H1 (cell line): ENCODE results near the gene ZNF775.

Experiments
- CHD2 ChIP-seq: IDR thresholded peaks from 2 replicates; pipeline ENCODE4 v1.6.1; 2012; ENCODE audit warnings: low read length, improper control_type of control experiment
- EP300 ChIP-seq, 2 experiments: IDR thresholded peaks; 1 replicate in 1 of 2; 2 replicates in 1 of 2; pipeline ENCODE4 v1.6.1; 2011 to 2012; ENCODE audit warnings: low read depth in 2 of 2, low read length in 2 of 2, mild to moderate bottlenecking in 2 of 2, borderline replicate concordance in 1 of 2, inconsistent platforms in 1 of 2, moderate library complexity in 1 of 2
- EZH2 ChIP-seq: fragments of 200-600 bp; sonication (generic); IDR thresholded peaks from 2 replicates; pipeline ENCODE4 v1.7.1; 2012; ENCODE audit warnings: low read depth, mild to moderate bottlenecking, moderate library complexity, low read length, inconsistent platforms; ENCODE audit not compliant: severe bottlenecking
- JUND ChIP-seq: IDR thresholded peaks from 2 replicates; pipeline ENCODE4 v1.6.1; 2011; ENCODE audit warnings: mild to moderate bottlenecking, improper control_type of control experiment, low read length
- NRF1 ChIP-seq: IDR thresholded peaks from 2 replicates; pipeline ENCODE4 v1.6.1; 2011; ENCODE audit warnings: mild to moderate bottlenecking, low read depth, low read length, improper control_type of control experiment
- POLR2A ChIP-seq, 2 experiments: IDR thresholded peaks; 1 replicate in 1 of 2; 2 replicates in 1 of 2; pipeline ENCODE4 v1.6.1; 2011; ENCODE audit warnings: low read depth in 2 of 2, low read length in 2 of 2, mild to moderate bottlenecking in 2 of 2; ENCODE audit errors: control extremely low read depth in 1 of 2
- TBP ChIP-seq: IDR thresholded peaks from 2 replicates; pipeline ENCODE4 v1.6.1; 2011; ENCODE audit warnings: low read depth, low read length, improper control_type of control experiment
- TF ChIP-seq, protein P1 (sequence below): IDR thresholded peaks from 2 replicates; pipeline ENCODE4 v1.6.1; 2011; ENCODE audit warnings: low read length, improper control_type of control experiment
- TF ChIP-seq, protein P2 (sequence below), 3 experiments: IDR thresholded peaks; 1 replicate in 2 of 3; 2 replicates in 1 of 3; pipeline versions ENCODE4 v1.5.1 to v1.6.1; 2011; ENCODE audit warnings: low read length in 3 of 3, mild to moderate bottlenecking in 3 of 3, inconsistent platforms in 2 of 3, low read depth in 1 of 3, moderate library complexity in 1 of 3; ENCODE audit not compliant: insufficient read depth in 1 of 3; ENCODE audit errors: control extremely low read depth in 1 of 3
- TF ChIP-seq, protein P3 (sequence below): IDR thresholded peaks from 2 replicates; pipeline ENCODE4 v1.6.1; 2012; ENCODE audit warnings: inconsistent platforms

DNA sequence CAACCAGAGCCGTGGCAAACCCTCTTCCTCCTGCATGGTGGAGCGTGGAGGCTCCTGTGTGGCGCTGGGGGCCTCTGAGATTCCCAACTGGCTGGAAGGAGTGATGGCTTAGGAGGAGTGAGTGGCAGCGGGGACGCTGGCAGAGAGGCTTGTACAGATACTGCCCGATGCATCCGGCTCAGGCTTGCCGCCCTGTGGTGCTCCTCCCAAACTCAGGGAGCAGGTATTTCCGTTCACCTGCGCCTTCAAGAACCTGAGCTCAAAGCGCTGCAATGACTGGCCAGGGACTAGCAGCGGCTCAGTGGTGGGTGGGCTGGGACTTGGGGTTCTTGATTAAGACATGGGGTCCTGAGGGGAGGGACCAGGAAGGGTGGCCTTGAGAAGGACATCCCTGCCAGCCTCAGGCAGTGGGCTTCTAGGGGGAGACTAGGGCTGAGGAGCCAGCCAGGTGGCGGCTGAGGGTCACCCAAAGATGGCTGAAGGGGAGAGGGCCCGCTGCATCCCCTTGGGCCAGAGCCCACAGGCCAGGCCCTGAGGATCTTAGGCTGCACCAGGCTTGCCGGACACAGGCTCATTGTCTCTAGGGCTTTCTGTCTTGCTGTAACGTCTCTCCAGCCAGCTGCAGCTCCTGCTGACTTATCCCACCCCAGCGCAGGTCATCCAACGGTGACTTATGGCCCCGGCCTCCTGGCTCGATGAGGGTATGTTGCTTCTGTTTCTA lies 3.2 kb downstream of the ZNF775 start:
- TF ChIP-seq, protein P1, sequence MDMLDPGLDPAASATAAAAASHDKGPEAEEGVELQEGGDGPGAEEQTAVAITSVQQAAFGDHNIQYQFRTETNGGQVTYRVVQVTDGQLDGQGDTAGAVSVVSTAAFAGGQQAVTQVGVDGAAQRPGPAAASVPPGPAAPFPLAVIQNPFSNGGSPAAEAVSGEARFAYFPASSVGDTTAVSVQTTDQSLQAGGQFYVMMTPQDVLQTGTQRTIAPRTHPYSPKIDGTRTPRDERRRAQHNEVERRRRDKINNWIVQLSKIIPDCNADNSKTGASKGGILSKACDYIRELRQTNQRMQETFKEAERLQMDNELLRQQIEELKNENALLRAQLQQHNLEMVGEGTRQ = no peak
- no peak for TF ChIP-seq EZH2
- TF ChIP-seq, protein P2, sequence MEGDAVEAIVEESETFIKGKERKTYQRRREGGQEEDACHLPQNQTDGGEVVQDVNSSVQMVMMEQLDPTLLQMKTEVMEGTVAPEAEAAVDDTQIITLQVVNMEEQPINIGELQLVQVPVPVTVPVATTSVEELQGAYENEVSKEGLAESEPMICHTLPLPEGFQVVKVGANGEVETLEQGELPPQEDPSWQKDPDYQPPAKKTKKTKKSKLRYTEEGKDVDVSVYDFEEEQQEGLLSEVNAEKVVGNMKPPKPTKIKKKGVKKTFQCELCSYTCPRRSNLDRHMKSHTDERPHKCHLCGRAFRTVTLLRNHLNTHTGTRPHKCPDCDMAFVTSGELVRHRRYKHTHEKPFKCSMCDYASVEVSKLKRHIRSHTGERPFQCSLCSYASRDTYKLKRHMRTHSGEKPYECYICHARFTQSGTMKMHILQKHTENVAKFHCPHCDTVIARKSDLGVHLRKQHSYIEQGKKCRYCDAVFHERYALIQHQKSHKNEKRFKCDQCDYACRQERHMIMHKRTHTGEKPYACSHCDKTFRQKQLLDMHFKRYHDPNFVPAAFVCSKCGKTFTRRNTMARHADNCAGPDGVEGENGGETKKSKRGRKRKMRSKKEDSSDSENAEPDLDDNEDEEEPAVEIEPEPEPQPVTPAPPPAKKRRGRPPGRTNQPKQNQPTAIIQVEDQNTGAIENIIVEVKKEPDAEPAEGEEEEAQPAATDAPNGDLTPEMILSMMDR (IDR thresholded peaks at IDR 0.05; ENCODE audit: control extremely low read depth in 1 of 3, insufficient read depth in 1 of 3, low read depth in 1 of 3, low read length in 3 of 3) = no peak
- TF ChIP-seq POLR2A (IDR thresholded peaks at IDR 0.05; ENCODE audit: control extremely low read depth in 1 of 2, low read depth in 2 of 2, low read length in 2 of 2) = no peak
- no peak for TF ChIP-seq CHD2
- no peak for TF ChIP-seq JUND
- TF ChIP-seq EP300 (IDR thresholded peaks at IDR 0.05; ENCODE audit: borderline replicate concordance in 1 of 2, low read depth in 2 of 2, low read length in 2 of 2) = no peak
- TF ChIP-seq TBP = no peak
- TF ChIP-seq, protein P3, sequence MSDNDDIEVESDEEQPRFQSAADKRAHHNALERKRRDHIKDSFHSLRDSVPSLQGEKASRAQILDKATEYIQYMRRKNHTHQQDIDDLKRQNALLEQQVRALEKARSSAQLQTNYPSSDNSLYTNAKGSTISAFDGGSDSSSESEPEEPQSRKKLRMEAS = no peak
- TF ChIP-seq NRF1 = no peak
